ENCODE measurements around the gene ANKRD40CL. TPM values are rescaled to one million over a fixed set of nuclear protein-coding genes. Genes with fewer than 3 reads are reported as not detected.
A peak's percentile ranks its signal among the peaks of the same experiment; 100 is the strongest.

The ANKRD40CL gene
- total and polyA plus RNA-seq, 9 of the 15 experiments (the other 6 are each of a cell fraction or from before 2014, with no cell fraction given) = not detected

DNA sequence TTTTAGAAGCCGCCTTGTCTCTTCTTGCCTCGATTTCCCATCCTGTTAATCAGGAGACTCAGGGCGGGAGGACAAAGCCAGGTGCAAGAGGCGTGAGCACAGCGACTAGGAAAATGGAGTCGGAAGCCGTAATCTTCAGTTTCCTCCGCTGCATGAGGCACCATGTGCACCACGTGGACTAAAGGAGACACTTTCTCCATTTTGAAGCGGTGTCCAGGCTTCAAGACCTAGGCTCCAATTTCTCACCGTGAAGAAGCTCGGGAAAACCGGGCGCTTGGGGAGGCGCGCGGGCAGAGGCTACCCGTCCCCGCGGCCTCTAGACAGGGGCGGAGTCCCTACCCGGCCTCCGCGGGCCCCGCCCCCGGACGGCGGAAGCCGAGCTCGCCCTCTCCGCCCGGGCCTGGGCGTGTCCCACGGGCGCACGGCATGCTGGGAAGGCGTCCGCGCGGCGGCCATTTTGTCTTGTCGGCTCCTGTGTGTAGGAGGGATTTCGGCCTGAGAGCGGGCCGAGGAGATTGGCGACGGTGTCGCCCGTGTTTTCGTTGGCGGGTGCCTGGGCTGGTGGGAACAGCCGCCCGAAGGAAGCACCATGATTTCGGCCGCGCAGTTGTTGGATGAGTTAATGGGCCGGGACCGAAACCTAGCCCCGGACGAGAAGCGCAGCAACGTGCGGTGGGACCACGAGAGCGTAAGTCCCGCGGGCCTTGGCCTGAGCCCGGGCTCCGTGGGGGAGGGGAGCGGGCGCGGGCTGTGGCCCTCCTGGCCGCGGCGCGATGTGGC is 48.0 kb downstream of the ANKRD40CL start, which contains the start of gene LUC7L3 (continued):
- TF ChIP-seq NCOR1 (IDR thresholded peaks at IDR 0.05) (peak; percentile 47), CBX3 (IDR thresholded peaks at IDR 0.05; ENCODE audit: borderline replicate concordance in 1 of 2, low read length in 2 of 2) (peak in 1 of 2 experiments; percentile 33; a peak in 1 of 3 replicates), MAZ (CRISPR knock-in tag; conservative IDR thresholded peaks at IDR 0.05 in 1 of 2, IDR thresholded peaks at IDR 0.05 in 1 of 2) (peak; percentile 73 to 88; a peak in 2 of 4 replicates), SRSF7 (optimal IDR thresholded peaks at IDR 0.05; ENCODE audit: low read depth, low read length) (no peak), ZNF311 (CRISPR knock-in tag; IDR thresholded peaks at IDR 0.05) (peak; percentile 58; the same call in 1 of the 2 replicates), DMBX1 (CRISPR knock-in tag; IDR thresholded peaks at IDR 0.05; ENCODE audit: borderline replicate concordance) (no peak; the same call in 1 of the 2 replicates), SNIP1 (IDR thresholded peaks at IDR 0.05; ENCODE audit: low read depth) (no peak), ZNF165 (CRISPR knock-in tag; IDR thresholded peaks at IDR 0.05; ENCODE audit: borderline replicate concordance) (no peak), SMARCC2 (IDR thresholded peaks at IDR 0.05; ENCODE audit: low read depth) (no peak), OTX1 (CRISPR knock-in tag; IDR thresholded peaks at IDR 0.05) (no peak)
- TF ChIP-seq, protein P1, sequence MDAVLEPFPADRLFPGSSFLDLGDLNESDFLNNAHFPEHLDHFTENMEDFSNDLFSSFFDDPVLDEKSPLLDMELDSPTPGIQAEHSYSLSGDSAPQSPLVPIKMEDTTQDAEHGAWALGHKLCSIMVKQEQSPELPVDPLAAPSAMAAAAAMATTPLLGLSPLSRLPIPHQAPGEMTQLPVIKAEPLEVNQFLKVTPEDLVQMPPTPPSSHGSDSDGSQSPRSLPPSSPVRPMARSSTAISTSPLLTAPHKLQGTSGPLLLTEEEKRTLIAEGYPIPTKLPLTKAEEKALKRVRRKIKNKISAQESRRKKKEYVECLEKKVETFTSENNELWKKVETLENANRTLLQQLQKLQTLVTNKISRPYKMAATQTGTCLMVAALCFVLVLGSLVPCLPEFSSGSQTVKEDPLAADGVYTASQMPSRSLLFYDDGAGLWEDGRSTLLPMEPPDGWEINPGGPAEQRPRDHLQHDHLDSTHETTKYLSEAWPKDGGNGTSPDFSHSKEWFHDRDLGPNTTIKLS (IDR thresholded peaks at IDR 0.05; ENCODE audit: borderline replicate concordance, low read depth) = peak; percentile 63
- TF ChIP-seq, protein P2, sequence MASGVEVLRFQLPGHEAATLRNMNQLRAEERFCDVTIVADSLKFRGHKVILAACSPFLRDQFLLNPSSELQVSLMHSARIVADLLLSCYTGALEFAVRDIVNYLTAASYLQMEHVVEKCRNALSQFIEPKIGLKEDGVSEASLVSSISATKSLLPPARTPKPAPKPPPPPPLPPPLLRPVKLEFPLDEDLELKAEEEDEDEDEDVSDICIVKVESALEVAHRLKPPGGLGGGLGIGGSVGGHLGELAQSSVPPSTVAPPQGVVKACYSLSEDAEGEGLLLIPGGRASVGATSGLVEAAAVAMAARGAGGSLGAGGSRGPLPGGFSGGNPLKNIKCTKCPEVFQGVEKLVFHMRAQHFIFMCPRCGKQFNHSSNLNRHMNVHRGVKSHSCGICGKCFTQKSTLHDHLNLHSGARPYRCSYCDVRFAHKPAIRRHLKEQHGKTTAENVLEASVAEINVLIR (CRISPR knock-in tag; IDR thresholded peaks at IDR 0.05) = no peak
- TF ChIP-seq, protein P3, sequence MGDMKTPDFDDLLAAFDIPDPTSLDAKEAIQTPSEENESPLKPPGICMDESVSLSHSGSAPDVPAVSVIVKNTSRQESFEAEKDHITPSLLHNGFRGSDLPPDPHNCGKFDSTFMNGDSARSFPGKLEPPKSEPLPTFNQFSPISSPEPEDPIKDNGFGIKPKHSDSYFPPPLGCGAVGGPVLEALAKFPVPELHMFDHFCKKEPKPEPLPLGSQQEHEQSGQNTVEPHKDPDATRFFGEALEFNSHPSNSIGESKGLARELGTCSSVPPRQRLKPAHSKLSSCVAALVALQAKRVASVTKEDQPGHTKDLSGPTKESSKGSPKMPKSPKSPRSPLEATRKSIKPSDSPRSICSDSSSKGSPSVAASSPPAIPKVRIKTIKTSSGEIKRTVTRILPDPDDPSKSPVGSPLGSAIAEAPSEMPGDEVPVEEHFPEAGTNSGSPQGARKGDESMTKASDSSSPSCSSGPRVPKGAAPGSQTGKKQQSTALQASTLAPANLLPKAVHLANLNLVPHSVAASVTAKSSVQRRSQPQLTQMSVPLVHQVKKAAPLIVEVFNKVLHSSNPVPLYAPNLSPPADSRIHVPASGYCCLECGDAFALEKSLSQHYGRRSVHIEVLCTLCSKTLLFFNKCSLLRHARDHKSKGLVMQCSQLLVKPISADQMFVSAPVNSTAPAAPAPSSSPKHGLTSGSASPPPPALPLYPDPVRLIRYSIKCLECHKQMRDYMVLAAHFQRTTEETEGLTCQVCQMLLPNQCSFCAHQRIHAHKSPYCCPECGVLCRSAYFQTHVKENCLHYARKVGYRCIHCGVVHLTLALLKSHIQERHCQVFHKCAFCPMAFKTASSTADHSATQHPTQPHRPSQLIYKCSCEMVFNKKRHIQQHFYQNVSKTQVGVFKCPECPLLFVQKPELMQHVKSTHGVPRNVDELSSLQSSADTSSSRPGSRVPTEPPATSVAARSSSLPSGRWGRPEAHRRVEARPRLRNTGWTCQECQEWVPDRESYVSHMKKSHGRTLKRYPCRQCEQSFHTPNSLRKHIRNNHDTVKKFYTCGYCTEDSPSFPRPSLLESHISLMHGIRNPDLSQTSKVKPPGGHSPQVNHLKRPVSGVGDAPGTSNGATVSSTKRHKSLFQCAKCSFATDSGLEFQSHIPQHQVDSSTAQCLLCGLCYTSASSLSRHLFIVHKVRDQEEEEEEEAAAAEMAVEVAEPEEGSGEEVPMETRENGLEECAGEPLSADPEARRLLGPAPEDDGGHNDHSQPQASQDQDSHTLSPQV (IDR thresholded peaks at IDR 0.05) = peak; percentile 96
- TF ChIP-seq, protein P4, sequence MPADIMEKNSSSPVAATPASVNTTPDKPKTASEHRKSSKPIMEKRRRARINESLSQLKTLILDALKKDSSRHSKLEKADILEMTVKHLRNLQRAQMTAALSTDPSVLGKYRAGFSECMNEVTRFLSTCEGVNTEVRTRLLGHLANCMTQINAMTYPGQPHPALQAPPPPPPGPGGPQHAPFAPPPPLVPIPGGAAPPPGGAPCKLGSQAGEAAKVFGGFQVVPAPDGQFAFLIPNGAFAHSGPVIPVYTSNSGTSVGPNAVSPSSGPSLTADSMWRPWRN (IDR thresholded peaks at IDR 0.05; ENCODE audit: low read depth) = no peak
- TF ChIP-seq, protein P5, sequence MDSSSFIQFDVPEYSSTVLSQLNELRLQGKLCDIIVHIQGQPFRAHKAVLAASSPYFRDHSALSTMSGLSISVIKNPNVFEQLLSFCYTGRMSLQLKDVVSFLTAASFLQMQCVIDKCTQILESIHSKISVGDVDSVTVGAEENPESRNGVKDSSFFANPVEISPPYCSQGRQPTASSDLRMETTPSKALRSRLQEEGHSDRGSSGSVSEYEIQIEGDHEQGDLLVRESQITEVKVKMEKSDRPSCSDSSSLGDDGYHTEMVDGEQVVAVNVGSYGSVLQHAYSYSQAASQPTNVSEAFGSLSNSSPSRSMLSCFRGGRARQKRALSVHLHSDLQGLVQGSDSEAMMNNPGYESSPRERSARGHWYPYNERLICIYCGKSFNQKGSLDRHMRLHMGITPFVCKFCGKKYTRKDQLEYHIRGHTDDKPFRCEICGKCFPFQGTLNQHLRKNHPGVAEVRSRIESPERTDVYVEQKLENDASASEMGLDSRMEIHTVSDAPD (CRISPR knock-in tag; IDR thresholded peaks at IDR 0.05) = no peak

Measured in K562 (cell line).